OCI-LY7 (cell line): ENCODE data around the gene ABCC9. TPM values are rescaled to one million over a fixed set of nuclear protein-coding genes. Genes with fewer than 3 reads are reported as not detected.

Source experiments
- BruUV-seq: library from RNA; stranded (reverse); fragments of 400-500 nt; replicated peaks from 2 replicates; lab custom pipeline; 2021; lab: Mats Ljungman, UMichigan
- CTCF ChIA-PET: fragments of 300-600 bp; sonication (Branson Sonifier 250); formaldehyde crosslinking; loops from one replicate; lab custom pipeline; 2022; ENCODE audit warnings: antibody characterized with exemption; ENCODE audit not compliant: unreplicated experiment; lab: Charles Lee
- POLR2A ChIA-PET: fragments of 300-600 bp; sonication (Branson Sonifier 250); formaldehyde crosslinking; loops from one replicate; lab custom pipeline; 2022; ENCODE audit warnings: antibody characterized with exemption; lab: Charles Lee
- DNase-seq: peaks from one replicate; pipeline ENCODE4 v3.0.0-alpha.2; 2015; ENCODE audit warnings: low spot score
- H2AFZ ChIP-seq: fragments of 200-600 bp; sonication (generic), shearing (Covaris generic); 2 replicates; pipeline ENCODE4 v1.6.1; 2014; ENCODE audit warnings: mild to moderate bottlenecking, antibody characterized with exemption, low read length, moderate library complexity
- H3K27ac ChIP-seq: fragments of 200-600 bp; sonication (generic); 2 replicates; pipeline ENCODE4 v1.5.1; 2014; ENCODE audit warnings: mixed run types, low read depth, mild to moderate bottlenecking, moderate library complexity, low read length, inconsistent platforms; ENCODE audit not compliant: poor library complexity, severe bottlenecking
- H3K36me3 ChIP-seq: fragments of 200-600 bp; sonication (generic); 2 replicates; pipeline ENCODE4 v1.6.1; 2014; ENCODE audit warnings: mild to moderate bottlenecking, antibody characterized with exemption, low read length, moderate library complexity, mixed read lengths; ENCODE audit not compliant: insufficient read depth
- H3K4me1 ChIP-seq: fragments of 200-600 bp; sonication (generic); 2 replicates; pipeline ENCODE4 v1.5.1; 2014; ENCODE audit warnings: mild to moderate bottlenecking, low read length; ENCODE audit not compliant: insufficient read depth, poor library complexity, severe bottlenecking
- H3K4me2 ChIP-seq: fragments of 200-600 bp; sonication (generic); 2 replicates; pipeline ENCODE4 v1.6.1; 2014; ENCODE audit warnings: mild to moderate bottlenecking, low read length
- H3K4me3 ChIP-seq: fragments of 200-600 bp; sonication (generic); 2 replicates; pipeline ENCODE4 v1.5.1; 2014; ENCODE audit warnings: mild to moderate bottlenecking, low read depth, low read length; ENCODE audit not compliant: poor library complexity, severe bottlenecking
- H3K79me2 ChIP-seq: fragments of 200-600 bp; sonication (generic); 2 replicates; pipeline ENCODE4 v1.6.1; 2016; ENCODE audit warnings: low read depth, mild to moderate bottlenecking, low read length, moderate library complexity, mixed read lengths; ENCODE audit not compliant: insufficient read depth
- H3K9me2 ChIP-seq: fragments of 200-600 bp; sonication (generic); 2 replicates; pipeline ENCODE4 v1.6.1; 2016; ENCODE audit warnings: mild to moderate bottlenecking, low read length, mixed read lengths; ENCODE audit not compliant: insufficient read depth
- H3K9me3 ChIP-seq: fragments of 200-600 bp; sonication (generic); 2 replicates; pipeline ENCODE4 v1.6.1; 2014; ENCODE audit warnings: mild to moderate bottlenecking, mixed run types, low read length, mixed read lengths
- H4K20me1 ChIP-seq: fragments of 200-600 bp; sonication (generic); 2 replicates; pipeline ENCODE4 v1.6.1; 2014; ENCODE audit warnings: mild to moderate bottlenecking, antibody characterized with exemption, low read length, moderate library complexity, mixed read lengths; ENCODE audit not compliant: insufficient read depth
- CTCF ChIP-seq: fragments of 200-600 bp; sonication (generic); conservative IDR thresholded peaks from 2 replicates; pipeline ENCODE4 v1.5.1; 2014; ENCODE audit warnings: mild to moderate bottlenecking, antibody characterized with exemption, low read length, moderate library complexity, mixed read lengths
- EZH2phosphoT487 ChIP-seq: fragments of 200-600 bp; sonication (generic); IDR thresholded peaks from 2 replicates; pipeline ENCODE4 v1.6.1; 2018; ENCODE audit warnings: low read depth, borderline replicate concordance, mild to moderate bottlenecking, mixed run types, antibody characterized with exemption, low read length, moderate library complexity, mixed read lengths
- intact Hi-C: fragments of 100-400 bp; cut with micrococcal nuclease; formaldehyde crosslinking; loops from one replicate; pipeline ENCODE4 v1.10.0; 2022; ENCODE audit not compliant: unreplicated experiment
- total RNA-seq, 2 experiments: library from RNA; depleted of rRNA in 1 of 2; stranded (reverse); fragments of >200 nt in 1 of 2; shearing (Covaris generic) in 1 of 2; gene quantifications; 2 replicates each; pipeline ENCODE4 v1.2.3, GENCODE V29; 2014 to 2022

Gene ABCC9
- total RNA-seq, 2 experiments from 2014 or later: not detected

- no peaks in the 10 kb centered on the region for H3K9me3 ChIP-seq
- POLR2A ChIA-PET: interaction anchor here (0.6 kb wide), 1 partner anchor 505 kb away, joined by 3 read pairs; no protein-coding TSS in a partner anchor
- no TSS peak for BruUV-seq
- H3K27ac ChIP-seq: no peak overlapping the region
- H3K4me3 ChIP-seq: no peak overlapping the region
- intact Hi-C loops: no loop called here
- H3K4me2 ChIP-seq: no peak overlapping the region
- no peaks in the 10 kb centered on the region for H3K36me3 ChIP-seq
- H4K20me1 ChIP-seq: no peaks in the 10 kb centered on the region
- TF ChIP-seq CTCF (no peak), EZH2phosphoT487 (no peak)
- CTCF ChIA-PET: no interaction called here
- H2AFZ ChIP-seq: no peak overlapping the region
- no peaks in the 10 kb centered on the region for H3K79me2 ChIP-seq
- DNase-seq: no peak
- H3K4me1 ChIP-seq: no peaks in the 10 kb centered on the region
- H3K9me2 ChIP-seq: no peaks in the 10 kb centered on the region
These were observed 122.0 kb downstream of the ABCC9 start for GRCh38 chr12:21819236-21819635.

- Histone ChIP-seq H3K9me3 (no peaks in the 10 kb centered on the region), H3K4me3 (no peak overlapping the region), H4K20me1 (no peaks in the 10 kb centered on the region), H3K4me2 (no peak overlapping the region), H3K36me3 (no peaks in the 10 kb centered on the region), H3K9me2 (no peaks in the 10 kb centered on the region), H2AFZ (no peak overlapping the region), H3K79me2 (no peaks in the 10 kb centered on the region), H3K27ac (no peak overlapping the region), H3K4me1 (no peaks in the 10 kb centered on the region)
- ChIA-PET CTCF (no interaction called here), POLR2A (interaction anchor here (0.6 to 0.7 kb wide), 2 partner anchors 538 to 884 kb away, joined by 3 to 4 read pairs; no protein-coding TSS in a partner anchor)
- intact Hi-C loops: no loop called here
- BruUV-seq: no TSS peak
- TF ChIP-seq EZH2phosphoT487 (no peak), CTCF (no peak)
- no peak for DNase-seq
These were observed 122.6 kb downstream of the ABCC9 start for GRCh38 chr12:21818627-21819026.

GRCh38 chr12:21815306-21816062, 125.7 kb downstream of the ABCC9 start:
- Histone ChIP-seq H3K36me3 (no peaks in the 10 kb centered on the region), H3K27ac (no peak overlapping the region), H2AFZ (no peak overlapping the region), H4K20me1 (no peaks in the 10 kb centered on the region), H3K79me2 (no peaks in the 10 kb centered on the region), H3K4me3 (no peak overlapping the region), H3K4me2 (no peak overlapping the region), H3K4me1 (no peaks in the 10 kb centered on the region), H3K9me2 (no peaks in the 10 kb centered on the region), H3K9me3 (no peaks in the 10 kb centered on the region)
- CTCF ChIA-PET: no interaction called here
- TF ChIP-seq CTCF (no peak), EZH2phosphoT487 (no peak)
- POLR2A ChIA-PET: no interaction called here
- intact Hi-C loops: no loop called here
- no TSS peak for BruUV-seq
- no peak for DNase-seq
